HEK293T (cell line): Measurements from ENCODE around the gene GANC.

Source experiments
- CTCF ChIA-PET: fragments of 350-600 bp; formaldehyde crosslinking; extraction: SDS; loops from one replicate; lab custom pipeline; 2021; ENCODE audit warnings: antibody characterized with exemption, inconsistent platforms; lab: Yijun Ruan, JAX
- POLR2A ChIA-PET: fragments of 350-600 bp; formaldehyde crosslinking; extraction: SDS; loops from one replicate; lab custom pipeline; 2020; ENCODE audit warnings: antibody characterized with exemption, inconsistent platforms; lab: Yijun Ruan, JAX
- DNase-seq: peaks from one replicate; pipeline ENCODE4 v3.0.0; 2012; ENCODE audit warnings: mixed read lengths; ENCODE audit errors: extremely low spot score
- ARNT ChIP-seq: fragments of 450-650 bp; IDR thresholded peaks from 2 replicates; pipeline ENCODE4 v1.6.1; 2017; ENCODE audit warnings: mild to moderate bottlenecking
- BHLHE40 ChIP-seq: fragments of 450-650 bp; IDR thresholded peaks from 2 replicates; pipeline ENCODE4 v1.6.1; 2016; ENCODE audit warnings: mild to moderate bottlenecking, moderate library complexity, borderline replicate concordance
- CTBP1 ChIP-seq: fragments of 450-650 bp; IDR thresholded peaks from 2 replicates; pipeline ENCODE4 v1.6.1; 2016; ENCODE audit warnings: borderline replicate concordance
- ELF4 ChIP-seq: fragments of 450-650 bp; IDR thresholded peaks from 2 replicates; pipeline ENCODE4 v1.6.1; 2017; ENCODE audit warnings: antibody characterized with exemption
- FOXA1 ChIP-seq: fragments of 450-650 bp; IDR thresholded peaks from 2 replicates; pipeline ENCODE4 v1.6.1; 2016; ENCODE audit warnings: mild to moderate bottlenecking
- FOXK2 ChIP-seq: fragments of 450-650 bp; IDR thresholded peaks from 2 replicates; pipeline ENCODE4 v1.6.1; 2016; ENCODE audit warnings: mild to moderate bottlenecking
- FOXM1 ChIP-seq: fragments of 450-650 bp; IDR thresholded peaks from 2 replicates; pipeline ENCODE4 v1.6.1; 2017; ENCODE audit warnings: mild to moderate bottlenecking, borderline replicate concordance
- HDGF ChIP-seq: fragments of 450-650 bp; IDR thresholded peaks from 2 replicates; pipeline ENCODE4 v1.6.1; 2017; ENCODE audit warnings: antibody characterized with exemption, borderline replicate concordance
- L3MBTL2 ChIP-seq: fragments of 450-650 bp; conservative IDR thresholded peaks from 2 replicates; pipeline ENCODE4 v1.6.1; 2016; ENCODE audit warnings: mild to moderate bottlenecking
- LEF1 ChIP-seq: fragments of 450-650 bp; IDR thresholded peaks from 2 replicates; pipeline ENCODE4 v1.6.1; 2017; ENCODE audit warnings: mild to moderate bottlenecking, borderline replicate concordance
- NFRKB ChIP-seq: fragments of 450-650 bp; IDR thresholded peaks from 2 replicates; pipeline ENCODE4 v1.6.1; 2016; ENCODE audit warnings: mild to moderate bottlenecking, moderate library complexity
- PKNOX1 ChIP-seq: fragments of 450-650 bp; IDR thresholded peaks from 2 replicates; pipeline ENCODE4 v1.6.1; 2016
- SP1 ChIP-seq: fragments of 450-650 bp; IDR thresholded peaks from 2 replicates; pipeline ENCODE4 v1.6.1; 2017
- SUZ12 ChIP-seq: fragments of 450-650 bp; IDR thresholded peaks from 2 replicates; pipeline ENCODE4 v1.6.1; 2016; ENCODE audit warnings: mild to moderate bottlenecking
- TARDBP ChIP-seq: fragments of 450-650 bp; IDR thresholded peaks from 2 replicates; pipeline ENCODE4 v1.6.1; 2016
- ZNF384 ChIP-seq: fragments of 450-650 bp; IDR thresholded peaks from 2 replicates; pipeline ENCODE4 v1.6.1; 2016

The GANC gene

GRCh38 chr15:42319206-42319605 lies 46.2 kb downstream of the GANC start:
- no peak for DNase-seq
- no peak for TF ChIP-seq SP1
- no peak for TF ChIP-seq FOXA1
- TF ChIP-seq SUZ12 = no peak
- TF ChIP-seq FOXM1 = no peak
- no peak for TF ChIP-seq BHLHE40
- no peak for TF ChIP-seq PKNOX1
- TF ChIP-seq TARDBP = no peak
- ChIA-PET POLR2A (no interaction called here), CTCF (no interaction called here)

GRCh38 chr15:42324308-42324707 lies 51.3 kb downstream of the GANC start:
- ChIA-PET CTCF (no interaction called here), POLR2A (no interaction called here)
- TF ChIP-seq HDGF (no peak), ELF4 (no peak), FOXK2 (no peak), LEF1 (no peak), BHLHE40 (no peak), NFRKB (no peak), SP1 (no peak), FOXA1 (no peak), SUZ12 (no peak), FOXM1 (no peak), L3MBTL2 (no peak), TARDBP (no peak), CTBP1 (no peak), ARNT (no peak), PKNOX1 (no peak), ZNF384 (no peak)
- DNase-seq = no peak

- CTCF ChIA-PET = no interaction called here
- POLR2A ChIA-PET = no interaction called here
- TF ChIP-seq HDGF = no peak
- no peak for TF ChIP-seq L3MBTL2
- DNase-seq = no peak
These were observed 56.2 kb downstream of the GANC start for GRCh38 chr15:42329161-42329560.

GRCh38 chr15:42329992-42330391 lies 57.0 kb downstream of the GANC start:
- no peak for TF ChIP-seq LEF1
- TF ChIP-seq HDGF = no peak
- no peak for TF ChIP-seq FOXA1
- TF ChIP-seq ELF4 = no peak
- POLR2A ChIA-PET = no interaction called here
- CTCF ChIA-PET = no interaction called here

GRCh38 chr15:42331235-42331634 lies 58.2 kb downstream of the GANC start:
- no peak for DNase-seq
- TF ChIP-seq HDGF (no peak), FOXK2 (no peak), TARDBP (no peak), L3MBTL2 (no peak), ELF4 (no peak), FOXA1 (no peak), SP1 (no peak), LEF1 (no peak), NFRKB (no peak), PKNOX1 (no peak), CTBP1 (no peak)
- ChIA-PET POLR2A (no interaction called here), CTCF (no interaction called here)

More at GRCh38 chr15:42329992-42330391, 57.0 kb downstream of the GANC start:
- no peak for DNase-seq

GRCh38 chr15:42332331-42332730 lies 59.3 kb downstream of the GANC start:
- POLR2A ChIA-PET = no interaction called here
- DNase-seq = no peak

More at GRCh38 chr15:42332331-42332730, 59.3 kb downstream of the GANC start:
- TF ChIP-seq NFRKB = no peak
- no peak for TF ChIP-seq SUZ12
- TF ChIP-seq L3MBTL2 = no peak
- TF ChIP-seq PKNOX1 = no peak
- no peak for TF ChIP-seq SP1
- no peak for TF ChIP-seq FOXA1
- no peak for TF ChIP-seq ELF4
- no peak for TF ChIP-seq BHLHE40
- no peak for TF ChIP-seq HDGF
- no peak for TF ChIP-seq LEF1
- no peak for TF ChIP-seq ARNT
- TF ChIP-seq ZNF384 = no peak
- no peak for TF ChIP-seq FOXK2
- TF ChIP-seq TARDBP = no peak
- TF ChIP-seq CTBP1 = no peak
- no peak for TF ChIP-seq FOXM1
- CTCF ChIA-PET = no interaction called here
